ENCODE data around the gene EPHA1. TPM values are rescaled to one million over a fixed set of nuclear protein-coding genes. Genes with fewer than 3 reads are reported as not detected.

Gene EPHA1
- total and polyA plus RNA-seq, 10 donors: 0.80 to 4.5 (median 2.3) TPM

- H3K27me3 ChIP-seq (replicated peaks in 1 of 7): no peaks in the 10 kb centered on the region
- 88 to 91% (median 89%) methylated on average over 15 of the region's 15 CpGs for WGBS, 5 donors
- H3K9me3 ChIP-seq: no peaks in the 10 kb centered on the region
- TF ChIP-seq POLR2A (IDR thresholded peaks at IDR 0.05) (no peak), POLR2AphosphoS5 (IDR thresholded peaks at IDR 0.05) (no peak), CTCF (IDR thresholded peaks at IDR 0.05 in 8 of 11, conservative IDR thresholded peaks at IDR 0.05 in 3 of 11) (no peak)
- peaks cover 0 to 45% (median 10%) of the 10 kb centered on the region in 6 donors for H3K36me3 ChIP-seq
- peak overlapping the region in 7 of 8 donors; percentile 49 to 100 (median 98) for H3K27ac ChIP-seq
- DNase-seq: no peak
- H3K4me3 ChIP-seq: peak overlapping the region; percentile 72 to 98 (median 84)
- intact Hi-C loops (cut with DNase I; ENCODE audit: low total_unique reads): no loop called here
- H3K4me1 ChIP-seq: peaks cover 29 to 88% (median 77%) of the 10 kb centered on the region in 6 donors
These were observed 25.6 kb downstream of the EPHA1 start for GRCh38 chr7:143382791-143383641.

- no peaks in the 10 kb centered on the region for H3K9me3 ChIP-seq
- TF ChIP-seq CTCF (IDR thresholded peaks at IDR 0.05 in 8 of 11, conservative IDR thresholded peaks at IDR 0.05 in 3 of 11): no peak
- no peak for TF ChIP-seq POLR2AphosphoS5 (IDR thresholded peaks at IDR 0.05)
- TF ChIP-seq POLR2A (IDR thresholded peaks at IDR 0.05): no peak
- peaks cover 29 to 88% (median 78%) of the 10 kb centered on the region in 6 donors for H3K4me1 ChIP-seq
- H3K27me3 ChIP-seq (replicated peaks in 1 of 7): no peaks in the 10 kb centered on the region
- no peak for DNase-seq
- WGBS, 5 donors: 22 to 50% (median 27%) methylated on average over 12 to 21 of the region's 21 CpGs
- H3K27ac ChIP-seq: peak overlapping the region; percentile 96 to 100 (median 98)
- intact Hi-C loops (cut with DNase I; ENCODE audit: low total_unique reads): no loop called here
- H3K4me3 ChIP-seq: peak overlapping the region; percentile 72 to 98 (median 84)
- peaks cover 0 to 37% (median 3%) of the 10 kb centered on the region in 6 donors for H3K36me3 ChIP-seq
These were observed 26.4 kb downstream of the EPHA1 start for GRCh38 chr7:143382126-143382790.

GRCh38 chr7:143381427-143382125, 27.1 kb downstream of the EPHA1 start:
- Histone ChIP-seq H3K9me3 (no peaks in the 10 kb centered on the region), H3K4me1 (peaks cover 28 to 88% (median 77%) of the 10 kb centered on the region in 6 donors), H3K4me3 (peak overlapping the region; percentile 72 to 98 (median 84)), H3K27ac (peak overlapping the region; percentile 96 to 100 (median 98)), H3K27me3 (replicated peaks in 1 of 7) (no peaks in the 10 kb centered on the region), H3K36me3 (peaks cover 0 to 30% (median 0%) of the 10 kb centered on the region in 6 donors)
- DNase-seq: peak; percentile 90
- TF ChIP-seq POLR2AphosphoS5 (IDR thresholded peaks at IDR 0.05) (peak; percentile 20 to 60 (median 46)), POLR2A (IDR thresholded peaks at IDR 0.05) (no peak)
- intact Hi-C loops (cut with DNase I; ENCODE audit: low total_unique reads): no loop called here
- 1 to 6% (median 2%) methylated on average over 11 to 64 of the region's 64 CpGs for WGBS, 5 donors

GRCh38 chr7:143380646-143381426, 27.8 kb downstream of the EPHA1 start, which contains the start of gene ZYX:
Gene ZYX, plus strand, starts transcription at chr7:143381345. Its CDS starts 227 bp downstream, at chr7:143381572.
- H3K27ac ChIP-seq: peak within 1 kb of the TSS; percentile 96 to 100 (median 98)
- intact Hi-C loops (cut with DNase I; ENCODE audit: low total_unique reads): no loop called here
- peak within 1 kb of the TSS; percentile 72 to 98 (median 84) for H3K4me3 ChIP-seq
- peaks cover 0 to 29% (median 0%) of the 10 kb centered on the region in 6 donors for H3K36me3 ChIP-seq
- peak; percentile 97 for DNase-seq
- WGBS, 5 donors: 0 to 2% (median 0%) methylated on average over 7 to 71 of the region's 72 CpGs
- no peaks in the 10 kb centered on the region for H3K27me3 ChIP-seq (replicated peaks in 1 of 7)
- peaks cover 22 to 88% (median 77%) of the 10 kb centered on the region in 6 donors for H3K4me1 ChIP-seq
- no peaks in the 10 kb centered on the region for H3K9me3 ChIP-seq
- TF ChIP-seq POLR2AphosphoS5 (IDR thresholded peaks at IDR 0.05) (peak; percentile 88 to 97 (median 90)), CTCF (IDR thresholded peaks at IDR 0.05 in 8 of 11, conservative IDR thresholded peaks at IDR 0.05 in 3 of 11) (no peak), POLR2A (IDR thresholded peaks at IDR 0.05) (peak; percentile 52 to 58 (median 55))
